Naive thymus-derived CD8-positive, alpha-beta T cell (primary cell): ENCODE results near the gene TMEM132D. TPM values are rescaled to one million over a fixed set of nuclear protein-coding genes. Genes with fewer than 3 reads are reported as not detected.

Source experiments
- ATAC-seq, 2 donors: fragments of 150-1000 bp; cut with Tn5 transposase in 1 of 2; sonication (Bioruptor Pico), chemical (Tn5 transposase) in 1 of 2; 1 replicate in 1 of 2; 2 replicates in 1 of 2; pipeline ENCODE4 v1.10.0; 2021; ENCODE audit warnings: mild to moderate bottlenecking in 2 of 2, moderate library complexity in 2 of 2
- POLR2A ChIA-PET: fragments of 350-600 bp; sonication (Branson Sonifier 250); formaldehyde crosslinking; loops from one replicate; lab custom pipeline; 2021; ENCODE audit warnings: antibody characterized with exemption; lab: Charles Lee
- DNase-seq, 10 donors: peaks; one replicate each; pipeline versions ENCODE4 v3.0.0 to v3.0.0-alpha.2; 2020 to 2022
- H3K27ac Mint-ChIP-seq, 10 donors: one replicate each; pipeline ENCODE4 v1.8.0; 2020 to 2022; ENCODE audit warnings: mild to moderate bottlenecking in 10 of 10, mixed read lengths in 10 of 10, moderate library complexity in 4 of 10, inconsistent platforms in 1 of 10
- H3K27me3 Mint-ChIP-seq, 5 donors: one replicate each; pipeline ENCODE4 v1.8.0; 2021 to 2022; ENCODE audit warnings: mixed read lengths in 5 of 5
- H3K36me3 Mint-ChIP-seq, 3 donors: one replicate each; pipeline ENCODE4 v1.8.0; 2020 to 2022; ENCODE audit warnings: mixed read lengths in 3 of 3, mild to moderate bottlenecking in 2 of 3, inconsistent platforms in 1 of 3
- H3K4me1 Mint-ChIP-seq, 4 donors: one replicate each; pipeline ENCODE4 v1.8.0; 2021 to 2022; ENCODE audit warnings: mixed read lengths in 4 of 4
- H3K4me3 Mint-ChIP-seq, 10 donors: one replicate each; pipeline ENCODE4 v1.8.0; 2020 to 2022; ENCODE audit warnings: mild to moderate bottlenecking in 10 of 10, mixed read lengths in 10 of 10, moderate library complexity in 6 of 10, inconsistent platforms in 1 of 10
- H3K9me3 Mint-ChIP-seq, 9 donors: one replicate each; pipeline ENCODE4 v1.8.0; 2020 to 2022; ENCODE audit warnings: mixed read lengths in 9 of 9, mild to moderate bottlenecking in 3 of 9, inconsistent platforms in 1 of 9, moderate library complexity in 1 of 9
- polyA plus RNA-seq, 3 donors: library from polyadenylated mRNA; unstranded; fragments of 300-500 nt; fragmentation: Illumina TruSeq; gene quantifications; one replicate each; pipeline ENCODE4 v1.2.3, GENCODE V29; 2021
- total RNA-seq, 8 experiments: library from RNA in 2 of 8; stranded (reverse) in 2 of 8; gene quantifications; one replicate each; pipeline ENCODE4 v1.2.3 and lab custom pipeline; 2021 to 2026

The TMEM132D gene
- total and polyA plus RNA-seq, 5 experiments from 2014 or later = not detected

DNA sequence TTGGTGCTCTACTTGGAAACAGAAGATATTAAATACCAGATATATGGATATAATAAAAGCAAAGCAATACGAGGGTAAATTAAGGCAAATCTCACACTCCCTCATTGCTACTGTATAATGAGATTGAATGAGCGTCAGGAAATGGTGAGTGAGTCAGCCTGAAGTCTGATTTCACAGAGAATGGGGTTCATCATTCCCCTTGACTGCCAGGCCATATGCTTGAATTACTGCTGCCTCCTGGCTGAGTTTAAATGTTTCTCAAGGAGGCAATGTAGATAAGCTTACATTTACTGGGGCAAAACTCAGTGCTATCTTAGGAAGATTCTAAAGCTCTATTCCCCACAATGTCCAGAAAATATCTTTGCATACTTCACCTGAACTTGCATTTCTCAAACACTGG lies 380.2 kb downstream of the TMEM132D start:
- H3K36me3 Mint-ChIP-seq = no peaks in the 10 kb centered on the region
- POLR2A ChIA-PET = no interaction called here
- H3K4me3 Mint-ChIP-seq = no peak overlapping the region
- peaks cover 0 to 9% (median 0%) of the 10 kb centered on the region in 9 donors for H3K9me3 Mint-ChIP-seq
- ATAC-seq (no peak), DNase-seq (no peak)
- no peaks in the 10 kb centered on the region for H3K4me1 Mint-ChIP-seq
- no peaks in the 10 kb centered on the region for H3K27me3 Mint-ChIP-seq
- H3K27ac Mint-ChIP-seq = no peak overlapping the region

DNA sequence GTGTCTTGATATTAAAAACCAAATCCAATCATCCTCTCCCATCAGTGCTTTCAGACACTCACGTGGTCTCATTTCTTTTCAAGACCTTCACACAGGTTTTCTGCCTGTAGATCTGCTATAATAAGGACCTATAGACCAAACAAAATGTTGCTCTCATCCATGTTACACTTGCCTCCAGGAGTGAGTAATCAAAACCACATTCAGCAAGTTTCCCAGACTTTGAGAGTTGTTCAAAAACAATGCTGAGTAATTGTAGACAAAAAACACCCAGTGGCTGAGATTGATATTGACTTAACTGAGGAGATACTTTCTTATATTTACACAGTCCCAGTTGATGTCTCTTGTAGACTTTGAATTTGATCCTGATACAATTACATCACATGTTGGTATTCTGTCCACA lies 383.1 kb downstream of the TMEM132D start:
- Mint-ChIP-seq H3K9me3 (peaks cover 0 to 20% (median 12%) of the 10 kb centered on the region in 9 donors), H3K27me3 (no peaks in the 10 kb centered on the region), H3K27ac (no peak overlapping the region), H3K36me3 (peaks cover 0 to 13% (median 0%) of the 10 kb centered on the region in 3 donors), H3K4me3 (no peak overlapping the region), H3K4me1 (no peaks in the 10 kb centered on the region)
- POLR2A ChIA-PET = no interaction called here
- DNase-seq = no peak
- no peak for ATAC-seq

DNA sequence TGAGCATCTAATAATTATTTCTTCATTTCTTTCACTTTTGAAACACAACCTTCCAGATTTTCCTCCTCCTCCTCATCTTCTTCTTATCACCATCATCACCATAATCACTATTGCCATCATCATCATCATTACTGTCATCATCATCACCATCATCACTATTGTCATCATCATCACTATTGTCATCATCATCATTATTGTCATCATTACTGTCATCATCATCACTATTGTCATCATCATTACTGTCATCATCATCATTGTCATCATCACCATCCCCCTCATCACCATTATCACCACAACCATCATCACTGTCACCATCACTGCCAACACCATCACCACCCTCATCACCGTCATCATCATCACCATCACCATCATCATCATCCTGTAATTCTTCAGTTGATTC lies 400.0 kb downstream of the TMEM132D start:
- no peak for DNase-seq
- no peaks in the 10 kb centered on the region for H3K36me3 Mint-ChIP-seq
- ATAC-seq = no peak
- H3K9me3 Mint-ChIP-seq = peaks cover 0 to 12% (median 0%) of the 10 kb centered on the region in 9 donors
- H3K27me3 Mint-ChIP-seq = no peaks in the 10 kb centered on the region
- H3K4me1 Mint-ChIP-seq = no peaks in the 10 kb centered on the region
- H3K27ac Mint-ChIP-seq = no peak overlapping the region
- no peak overlapping the region for H3K4me3 Mint-ChIP-seq
- POLR2A ChIA-PET = no interaction called here

DNA sequence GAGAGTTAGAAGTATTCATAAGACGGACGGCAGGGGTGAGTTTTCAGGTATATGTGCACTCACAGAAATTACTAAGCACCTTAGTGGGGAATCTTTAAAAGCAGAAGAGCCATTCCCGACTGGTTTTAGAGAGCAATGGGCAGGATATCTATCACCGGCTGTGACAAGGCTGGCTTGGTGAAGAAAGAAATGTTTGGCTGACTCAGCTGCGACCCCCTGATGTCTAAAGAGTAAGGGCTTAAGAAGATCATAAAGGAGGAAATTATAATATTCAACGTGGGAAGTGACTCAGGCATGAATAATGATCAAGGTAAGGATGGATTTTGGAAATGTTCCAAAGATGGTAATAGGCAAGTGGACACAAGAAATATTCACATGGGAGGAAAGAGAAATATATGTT lies 407.6 kb downstream of the TMEM132D start:
- Mint-ChIP-seq H3K27ac (no peak overlapping the region), H3K36me3 (no peaks in the 10 kb centered on the region), H3K4me1 (no peaks in the 10 kb centered on the region), H3K27me3 (peaks cover 0 to 9% (median 1%) of the 10 kb centered on the region in 5 donors), H3K4me3 (no peak overlapping the region), H3K9me3 (peaks cover 0 to 9% (median 0%) of the 10 kb centered on the region in 9 donors)
- POLR2A ChIA-PET = no interaction called here
- ATAC-seq (no peak), DNase-seq (no peak)

DNA sequence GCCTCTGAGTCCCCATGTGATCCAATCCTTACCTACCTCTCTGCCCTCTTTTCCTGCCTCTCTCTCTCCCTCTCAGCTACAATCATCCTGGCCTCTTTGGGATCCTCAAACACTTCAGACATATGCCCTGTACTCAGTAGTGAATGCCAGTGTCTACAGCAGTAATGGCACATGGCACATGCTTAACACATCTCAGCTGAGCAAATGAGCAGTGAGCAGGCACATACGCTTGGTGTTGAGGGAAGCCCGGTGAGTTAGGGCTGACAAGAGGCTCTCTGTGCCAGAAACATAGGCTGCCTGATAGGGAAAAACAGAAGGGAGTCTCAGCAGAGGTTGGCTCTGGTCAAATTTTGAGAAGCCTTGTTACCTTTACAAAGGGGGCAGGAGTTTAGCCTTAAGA lies 409.1 kb downstream of the TMEM132D start:
- no peak overlapping the region for H3K27ac Mint-ChIP-seq
- H3K9me3 Mint-ChIP-seq = peaks cover 0 to 9% (median 1%) of the 10 kb centered on the region in 9 donors
- no peak overlapping the region for H3K4me3 Mint-ChIP-seq

DNA sequence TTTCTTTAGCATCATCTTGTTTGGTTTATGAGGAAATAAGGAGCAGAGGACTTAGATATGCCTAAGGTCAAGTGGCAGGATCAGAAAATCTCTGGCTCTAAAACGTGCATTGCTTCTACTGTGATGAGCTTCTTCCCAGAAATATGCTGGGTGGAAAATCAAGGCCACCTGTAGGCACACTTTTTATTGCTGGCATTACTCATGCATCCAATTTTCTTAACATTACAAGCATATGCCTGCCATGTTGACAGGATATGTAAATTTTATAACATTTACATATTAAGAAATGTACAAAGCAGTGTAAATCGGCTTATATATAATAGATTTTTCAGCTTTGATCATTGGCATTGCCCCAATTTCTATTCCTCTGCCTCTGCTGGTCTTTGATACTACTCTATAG lies 409.6 kb downstream of the TMEM132D start:
- H3K27ac Mint-ChIP-seq = no peak overlapping the region
- H3K4me3 Mint-ChIP-seq = no peak overlapping the region
- peaks cover 0 to 12% (median 1%) of the 10 kb centered on the region in 5 donors for H3K27me3 Mint-ChIP-seq
- peaks cover 0 to 9% (median 1%) of the 10 kb centered on the region in 9 donors for H3K9me3 Mint-ChIP-seq
- no peaks in the 10 kb centered on the region for H3K4me1 Mint-ChIP-seq
- H3K36me3 Mint-ChIP-seq = no peaks in the 10 kb centered on the region
- DNase-seq (no peak), ATAC-seq (no peak)
- POLR2A ChIA-PET = no interaction called here

More for the DNA sequence above, 409.1 kb downstream of the TMEM132D start:
- DNase-seq = no peak
- Mint-ChIP-seq H3K27me3 (peaks cover 0 to 12% (median 1%) of the 10 kb centered on the region in 5 donors), H3K36me3 (no peaks in the 10 kb centered on the region), H3K4me1 (no peaks in the 10 kb centered on the region)
- POLR2A ChIA-PET = no interaction called here
- no peak for ATAC-seq

DNA sequence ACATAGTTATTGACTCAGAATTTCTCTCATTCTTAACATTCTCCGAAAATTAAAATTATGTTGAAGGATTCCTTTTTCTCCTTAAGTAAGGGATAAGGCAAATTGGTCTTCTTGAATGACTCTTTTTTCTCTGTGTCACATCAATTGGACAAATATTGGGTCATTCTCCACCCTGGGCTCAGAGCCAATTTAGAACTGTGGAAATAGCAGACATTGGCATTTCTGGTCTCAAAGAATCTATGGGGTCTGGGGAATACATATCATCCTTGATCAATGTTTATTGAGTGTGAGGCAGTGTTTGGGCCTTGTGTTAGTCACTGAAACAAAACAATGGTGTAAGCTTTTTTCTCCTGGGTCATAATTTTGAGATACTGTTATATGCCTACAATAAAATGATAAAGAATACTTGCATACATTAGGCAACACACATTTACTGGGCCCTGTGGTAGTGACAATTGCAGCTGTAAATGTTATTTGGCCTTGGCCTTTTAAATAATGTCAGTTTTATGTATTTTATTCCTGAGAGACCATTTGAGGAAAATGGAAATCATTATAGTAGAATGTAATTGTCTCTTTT lies 414.6 kb downstream of the TMEM132D start:
- ATAC-seq (no peak), DNase-seq (no peak)
- H3K27me3 Mint-ChIP-seq = peaks cover 0 to 9% (median 1%) of the 10 kb centered on the region in 5 donors
- H3K27ac Mint-ChIP-seq = no peak overlapping the region
- H3K4me3 Mint-ChIP-seq = no peak overlapping the region
- H3K9me3 Mint-ChIP-seq = peaks cover 0 to 18% (median 2%) of the 10 kb centered on the region in 9 donors
- no peaks in the 10 kb centered on the region for H3K4me1 Mint-ChIP-seq
- H3K36me3 Mint-ChIP-seq = no peaks in the 10 kb centered on the region
- POLR2A ChIA-PET = no interaction called here

DNA sequence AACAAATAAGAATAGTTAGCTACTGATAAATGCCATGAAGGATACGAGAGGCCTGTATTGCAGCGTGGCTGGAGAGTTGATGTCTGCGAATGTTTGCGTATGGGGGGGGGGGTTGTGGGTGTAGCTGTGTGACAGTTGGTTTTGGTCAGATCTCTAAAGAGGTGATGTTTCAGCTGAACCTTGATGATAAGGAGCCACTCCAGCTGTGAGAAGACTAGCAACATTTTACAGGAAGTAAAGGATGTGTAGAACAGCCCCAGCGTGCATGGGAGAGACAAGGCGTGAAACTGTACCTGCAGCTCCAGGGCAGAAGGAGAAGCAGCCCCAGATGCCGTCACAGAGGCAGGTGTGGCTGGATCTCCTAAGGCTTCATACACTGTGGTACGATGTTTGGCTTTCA lies 416.9 kb downstream of the TMEM132D start:
- no peaks in the 10 kb centered on the region for H3K36me3 Mint-ChIP-seq
- H3K9me3 Mint-ChIP-seq = peaks cover 0 to 18% (median 1%) of the 10 kb centered on the region in 9 donors
- peaks cover 0 to 3% (median 0%) of the 10 kb centered on the region in 5 donors for H3K27me3 Mint-ChIP-seq
- H3K4me1 Mint-ChIP-seq = no peaks in the 10 kb centered on the region
- ATAC-seq = no peak
- DNase-seq = no peak
- POLR2A ChIA-PET = no interaction called here
- H3K27ac Mint-ChIP-seq = no peak overlapping the region
- no peak overlapping the region for H3K4me3 Mint-ChIP-seq

DNA sequence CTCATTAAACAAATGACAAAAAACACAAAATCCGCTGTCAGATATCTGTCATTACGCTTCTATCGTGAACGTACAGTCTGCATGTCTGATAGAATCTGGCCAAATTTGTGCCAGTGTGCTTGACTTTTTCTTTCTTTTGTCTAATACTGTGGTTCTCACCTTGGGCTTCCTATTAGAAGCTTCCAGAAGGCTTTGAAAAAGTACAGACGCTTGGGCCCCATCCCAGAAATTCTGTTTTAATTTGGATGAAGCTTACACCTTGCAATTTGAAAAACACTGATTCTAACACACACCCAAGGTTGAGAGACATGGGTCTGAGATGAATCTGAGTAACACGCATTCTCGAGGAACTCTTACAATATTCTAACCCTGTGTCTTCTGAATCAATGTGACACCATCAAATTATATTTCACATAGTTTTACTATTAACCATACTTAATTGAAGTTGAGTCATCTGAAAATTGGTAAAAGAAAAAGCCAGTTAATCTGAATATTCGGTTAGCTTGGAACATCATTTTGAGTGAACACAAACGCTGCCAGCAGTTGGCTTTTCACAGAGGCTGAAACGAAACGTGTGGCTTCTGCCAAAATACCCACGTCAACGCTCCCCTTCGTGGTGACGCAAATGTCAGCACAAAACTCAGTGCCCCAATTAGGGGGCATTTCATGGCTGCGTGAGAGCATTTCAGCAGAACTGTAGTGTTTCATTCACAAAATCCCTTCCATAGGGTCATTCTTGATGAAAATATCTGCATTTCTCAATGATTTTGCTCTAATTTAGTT lies 420.5 kb downstream of the TMEM132D start:
- H3K9me3 Mint-ChIP-seq = peaks cover 0 to 20% (median 0%) of the 10 kb centered on the region in 9 donors
- H3K36me3 Mint-ChIP-seq = no peaks in the 10 kb centered on the region
- POLR2A ChIA-PET = no interaction called here

DNA sequence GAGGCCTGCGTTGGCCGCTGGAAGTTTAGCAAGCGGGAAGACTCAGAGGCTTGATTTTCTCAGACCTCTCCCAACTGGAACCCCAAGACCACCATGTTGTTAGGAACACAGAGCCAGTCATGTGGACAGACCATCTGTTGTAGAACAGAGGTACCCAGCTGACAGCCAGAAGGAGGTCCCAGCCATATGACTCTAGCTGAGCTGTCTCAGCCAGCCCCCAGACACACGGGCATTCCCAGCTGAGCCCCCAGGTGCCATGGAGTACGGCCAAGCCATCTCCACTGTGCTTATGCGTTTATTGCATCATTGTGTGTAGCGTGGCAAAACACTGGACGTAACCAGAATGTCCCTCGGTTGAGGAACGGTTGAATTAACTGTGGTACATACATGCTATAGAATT lies 421.9 kb downstream of the TMEM132D start:
- Mint-ChIP-seq H3K9me3 (peaks cover 0 to 20% (median 0%) of the 10 kb centered on the region in 9 donors), H3K27ac (no peak overlapping the region), H3K4me3 (no peak overlapping the region), H3K27me3 (no peaks in the 10 kb centered on the region), H3K36me3 (no peaks in the 10 kb centered on the region), H3K4me1 (no peaks in the 10 kb centered on the region)
- ATAC-seq = no peak
- DNase-seq = no peak
- POLR2A ChIA-PET = no interaction called here

More for the DNA sequence above, 420.5 kb downstream of the TMEM132D start:
- no peaks in the 10 kb centered on the region for H3K27me3 Mint-ChIP-seq
- ATAC-seq (no peak), DNase-seq (no peak)
- no peaks in the 10 kb centered on the region for H3K4me1 Mint-ChIP-seq
- H3K4me3 Mint-ChIP-seq = no peak overlapping the region
- no peak overlapping the region for H3K27ac Mint-ChIP-seq

DNA sequence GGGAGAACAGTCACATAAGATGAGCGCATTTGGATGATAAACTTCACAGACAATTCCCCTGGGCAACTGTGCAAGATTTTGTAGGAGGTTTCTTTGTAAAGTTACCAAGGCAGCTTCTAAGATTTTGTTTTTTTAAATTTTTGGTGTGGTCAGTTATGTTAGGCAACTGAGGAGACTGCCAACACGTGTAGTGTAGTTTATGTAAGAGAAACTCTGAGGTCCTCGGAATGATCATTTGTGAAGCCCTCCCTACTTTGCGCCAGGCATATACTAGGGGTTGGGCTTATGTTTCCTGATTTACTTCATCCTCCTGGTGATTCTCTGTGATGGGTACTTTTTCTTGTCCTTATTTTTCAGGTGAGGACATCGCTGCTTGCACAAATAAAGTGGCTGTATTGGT lies 433.6 kb downstream of the TMEM132D start:
- Mint-ChIP-seq H3K4me1 (no peaks in the 10 kb centered on the region), H3K27me3 (no peaks in the 10 kb centered on the region), H3K9me3 (peaks cover 0 to 12% (median 4%) of the 10 kb centered on the region in 9 donors), H3K27ac (no peak overlapping the region), H3K36me3 (peaks cover 0 to 7% (median 0%) of the 10 kb centered on the region in 3 donors), H3K4me3 (no peak overlapping the region)
- POLR2A ChIA-PET = no interaction called here
- no peak for ATAC-seq
- DNase-seq = no peak

DNA sequence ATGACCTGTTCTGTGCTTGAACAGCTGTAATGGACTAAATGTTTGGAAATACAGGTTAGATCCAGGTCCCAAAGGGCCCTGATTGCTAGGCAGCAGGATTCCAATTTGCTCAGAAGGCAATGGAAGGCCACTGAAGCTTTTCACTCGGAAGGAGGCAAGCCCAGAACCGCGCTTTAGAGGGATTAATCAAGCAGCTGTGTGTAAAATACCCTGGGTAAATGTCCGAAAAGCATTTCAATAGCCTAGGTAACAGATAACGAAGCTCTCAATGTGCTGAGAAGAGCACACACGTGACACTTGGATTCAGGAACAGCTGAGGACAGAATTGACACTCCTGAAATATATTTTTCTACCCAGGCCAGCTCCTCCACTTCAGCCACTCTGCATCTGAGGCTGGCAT lies 436.1 kb downstream of the TMEM132D start:
- H3K4me1 Mint-ChIP-seq = no peaks in the 10 kb centered on the region
- POLR2A ChIA-PET = no interaction called here
- ATAC-seq (no peak), DNase-seq (no peak)
- H3K4me3 Mint-ChIP-seq = no peak overlapping the region
- H3K27ac Mint-ChIP-seq = no peak overlapping the region
- H3K36me3 Mint-ChIP-seq = peaks cover 0 to 7% (median 0%) of the 10 kb centered on the region in 3 donors
- H3K27me3 Mint-ChIP-seq = no peaks in the 10 kb centered on the region
- peaks cover 0 to 12% (median 4%) of the 10 kb centered on the region in 9 donors for H3K9me3 Mint-ChIP-seq

DNA sequence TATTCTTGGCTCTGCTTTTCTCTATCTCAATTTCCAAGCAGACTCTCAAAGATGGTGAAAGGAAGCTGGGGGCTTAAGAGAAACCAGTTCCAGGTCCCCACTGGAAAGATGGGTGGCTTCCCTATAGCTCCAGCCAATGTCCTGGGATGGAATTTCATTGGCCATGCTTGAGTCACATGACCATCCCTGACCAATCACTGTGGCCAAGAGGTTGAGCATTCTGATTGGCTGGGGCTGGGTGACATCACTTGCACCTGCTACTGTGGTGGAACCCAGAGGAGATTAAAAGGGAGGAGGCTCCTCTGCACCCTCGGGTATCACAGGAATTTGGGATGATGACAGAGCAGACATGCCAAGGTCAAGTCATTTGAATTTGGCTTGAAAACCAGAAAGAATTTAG lies 436.5 kb downstream of the TMEM132D start:
- Mint-ChIP-seq H3K27me3 (no peaks in the 10 kb centered on the region), H3K36me3 (peaks cover 0 to 7% (median 0%) of the 10 kb centered on the region in 3 donors), H3K4me3 (no peak overlapping the region), H3K4me1 (no peaks in the 10 kb centered on the region), H3K9me3 (peaks cover 0 to 12% (median 4%) of the 10 kb centered on the region in 9 donors), H3K27ac (no peak overlapping the region)
- ATAC-seq = no peak
- no peak for DNase-seq
- POLR2A ChIA-PET = no interaction called here
